GM19240 (cell line): Measurements from ENCODE around the gene AMZ1.
A peak's percentile ranks its signal among the peaks of the same experiment; 100 is the strongest.
"Not testable (repeated sequence)": the region's sequence is repeated elsewhere in the genome, so short reads cannot be mapped to it uniquely, and the experiment has no call there.

ENCODE experiments used
- DNase-seq: peaks from one replicate; pipeline ENCODE4 v3.0.0; 2011; ENCODE audit warnings: low spot score; ENCODE audit not compliant: insufficient read length

The AMZ1 gene

DNA sequence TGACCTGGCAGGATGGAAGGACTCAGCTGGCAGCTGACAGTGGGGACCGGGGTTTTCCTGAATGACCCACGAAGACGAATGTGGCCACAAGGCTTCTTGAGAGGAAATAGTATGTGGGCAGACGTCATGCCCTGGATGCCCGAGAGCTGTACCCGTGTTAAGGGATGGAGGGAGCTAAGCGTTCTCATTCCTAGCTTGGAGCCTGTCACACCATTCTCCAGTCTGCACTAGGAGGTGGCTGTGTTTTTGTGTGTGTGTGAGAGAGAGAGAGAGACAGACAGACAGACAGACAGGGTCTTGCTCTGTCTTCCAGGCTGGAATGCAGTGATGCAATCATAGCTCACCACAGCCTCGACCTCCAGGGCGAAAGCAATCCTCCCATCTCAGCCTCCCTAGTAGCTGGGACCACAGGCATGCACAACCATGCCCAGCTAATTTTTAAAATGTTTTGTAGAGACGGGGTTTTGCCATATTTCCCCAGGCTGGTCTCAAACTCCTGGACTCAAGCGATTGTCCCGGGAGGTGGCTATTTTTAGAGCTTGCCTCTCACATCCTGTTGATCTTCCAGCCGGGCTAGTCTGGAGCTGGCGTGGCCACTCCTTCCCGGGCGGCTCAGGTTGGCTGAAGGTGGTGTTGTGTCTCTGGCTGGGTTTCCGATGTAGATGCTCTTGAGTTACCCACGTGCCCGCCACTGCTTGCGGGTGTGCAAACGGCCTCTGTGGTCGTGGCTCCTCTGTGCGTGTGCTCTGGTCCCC is 2.1 kb downstream of the AMZ1 start:
- no peak for DNase-seq

GRCh38 chr7:2691011-2691707 is 3.2 kb downstream of the AMZ1 start:
- no peak for DNase-seq

GRCh38 chr7:2691932-2692439 is 4.0 kb downstream of the AMZ1 start:
- DNase-seq = not testable (repeated sequence)

- no peak for DNase-seq
Measured at GRCh38 chr7:2692543-2692942, 4.5 kb downstream of the AMZ1 start.

- not testable (repeated sequence) for DNase-seq
Measured at GRCh38 chr7:2693420-2694121, 5.6 kb downstream of the AMZ1 start.

DNA sequence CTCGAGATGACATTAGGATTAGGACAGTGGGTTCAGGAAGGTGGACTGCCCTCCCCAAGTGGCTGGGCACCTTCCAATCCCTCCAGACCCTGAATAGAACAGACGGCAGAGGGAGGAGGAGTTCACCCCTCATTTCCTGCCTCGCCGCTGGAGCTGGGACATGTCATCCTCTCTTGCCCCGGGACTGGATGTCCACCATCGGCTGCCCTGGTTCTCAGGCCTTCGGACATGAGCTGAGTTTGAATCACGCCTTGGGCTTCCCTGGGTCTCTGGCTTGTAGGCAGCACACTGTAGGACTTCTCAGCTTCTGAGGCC is 6.1 kb downstream of the AMZ1 start:
- DNase-seq = not testable (repeated sequence)

- peak; percentile 97 for DNase-seq
Measured at GRCh38 chr7:2698581-2699288, 10.7 kb downstream of the AMZ1 start.

DNA sequence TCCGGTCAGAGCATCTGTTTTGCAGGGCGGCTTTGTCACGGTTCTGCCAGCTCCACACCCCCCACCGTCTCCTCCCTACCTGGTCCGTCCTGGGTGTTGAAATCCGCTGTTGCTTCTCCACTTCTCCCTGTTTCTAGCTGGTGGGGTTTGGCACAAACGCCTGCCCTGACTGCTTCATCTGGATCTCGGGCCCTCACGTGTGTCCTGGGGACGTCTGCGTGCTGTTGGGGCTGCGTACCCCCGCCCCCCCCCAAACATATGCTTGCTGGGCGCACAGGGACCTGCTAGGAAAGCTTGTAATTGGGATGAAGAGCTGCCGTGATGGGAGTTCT is 11.3 kb downstream of the AMZ1 start:
- no peak for DNase-seq

DNA sequence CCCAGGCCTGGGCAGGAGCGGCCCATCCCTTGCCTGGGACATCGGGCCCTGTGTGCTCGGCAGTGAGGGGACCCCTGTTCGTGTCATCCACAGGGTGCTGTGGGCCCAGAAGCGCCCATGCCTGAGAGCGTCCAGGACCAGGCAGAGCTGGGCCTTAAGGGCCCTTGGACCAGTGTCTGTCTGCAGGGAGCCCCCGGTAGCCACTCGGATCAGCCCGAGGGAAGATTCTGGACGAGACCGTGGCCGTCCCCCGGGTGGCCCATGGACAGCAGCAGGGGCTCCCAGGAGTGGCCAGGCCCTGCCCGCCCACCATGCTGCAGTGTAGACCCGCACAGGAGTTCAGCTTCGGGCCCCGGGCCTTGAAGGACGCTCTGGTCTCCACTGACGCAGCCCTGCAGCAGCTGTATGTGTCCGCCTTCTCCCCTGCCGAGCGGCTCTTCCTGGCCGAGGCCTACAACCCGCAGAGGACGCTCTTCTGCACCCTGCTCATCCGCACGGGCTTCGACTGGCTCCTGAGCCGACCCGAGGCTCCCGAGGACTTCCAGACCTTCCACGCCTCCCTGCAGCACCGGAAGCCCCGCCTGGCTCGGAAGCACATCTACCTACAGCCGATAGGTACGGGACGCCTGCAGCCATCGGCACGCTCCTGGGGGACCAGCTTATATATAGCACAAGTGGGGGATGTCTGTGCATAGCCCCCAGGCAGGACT is 12.3 kb downstream of the AMZ1 start:
- no peak for DNase-seq

- DNase-seq = no peak
Measured at GRCh38 chr7:2701424-2701823, 13.4 kb downstream of the AMZ1 start.

DNA sequence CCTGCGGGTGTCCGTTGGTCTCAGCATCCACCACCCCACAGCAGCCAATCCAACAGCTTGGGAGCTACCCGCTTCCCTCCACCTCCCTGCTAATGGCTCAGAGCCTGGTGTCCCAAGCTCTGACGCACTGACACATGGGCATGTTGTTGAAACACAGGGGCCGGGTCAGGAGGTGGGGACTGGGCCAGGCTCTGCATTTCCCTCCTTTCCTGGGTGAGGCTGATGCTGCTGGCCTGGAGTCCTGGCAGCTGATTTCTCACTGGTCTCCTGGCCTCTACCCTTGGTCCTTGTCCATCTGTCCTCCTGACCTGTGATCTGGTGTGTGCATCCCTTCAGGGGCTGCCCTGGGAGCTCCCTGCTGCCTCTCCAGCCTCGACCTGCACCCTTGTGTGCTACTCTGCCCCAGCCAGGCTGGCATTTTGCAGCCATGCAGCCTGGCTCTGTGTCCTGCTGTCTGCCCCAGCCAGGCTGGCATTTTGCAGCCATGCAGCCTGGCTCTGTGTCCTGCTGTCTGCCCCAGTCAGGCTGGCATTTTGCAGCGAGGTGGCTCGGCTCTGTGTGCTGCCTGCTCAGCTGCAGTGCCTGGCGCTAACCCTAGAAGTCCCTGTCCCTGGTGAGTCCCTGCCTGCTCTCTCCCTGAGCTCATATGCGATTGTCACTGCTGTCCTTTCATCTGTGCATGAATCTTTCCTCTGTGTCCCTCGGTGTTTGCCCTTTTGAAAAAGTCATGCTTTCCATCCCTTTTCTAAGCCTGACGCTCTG is 14.0 kb downstream of the AMZ1 start:
- no peak for DNase-seq

DNA sequence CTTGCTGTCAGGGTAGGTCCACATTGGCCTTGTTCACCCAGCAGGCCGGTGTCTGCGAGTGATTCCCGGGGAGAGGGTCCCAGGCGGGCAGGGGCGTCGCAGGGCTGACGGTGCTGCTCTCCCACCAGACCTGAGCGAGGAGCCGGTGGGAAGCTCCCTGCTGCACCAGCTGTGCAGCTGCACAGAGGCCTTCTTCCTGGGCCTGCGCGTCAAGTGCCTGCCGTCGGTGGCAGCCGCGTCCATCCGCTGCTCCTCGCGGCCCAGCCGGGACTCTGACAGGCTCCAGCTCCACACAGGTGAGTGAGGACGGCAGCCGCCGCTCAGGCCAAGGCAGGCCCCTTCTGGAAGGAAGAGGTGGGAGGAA is 14.6 kb downstream of the AMZ1 start:
- no peak for DNase-seq

GRCh38 chr7:2705371-2706096 is 17.5 kb downstream of the AMZ1 start:
- DNase-seq = no peak

- DNase-seq = no peak
Measured at GRCh38 chr7:2706685-2707126, 18.7 kb downstream of the AMZ1 start.

- DNase-seq = no peak
Measured at GRCh38 chr7:2707481-2707880, 19.5 kb downstream of the AMZ1 start.

GRCh38 chr7:2708041-2708440 is 20.0 kb downstream of the AMZ1 start:
- no peak for DNase-seq

GRCh38 chr7:2708547-2709310 is 20.7 kb downstream of the AMZ1 start:
- no peak for DNase-seq

DNA sequence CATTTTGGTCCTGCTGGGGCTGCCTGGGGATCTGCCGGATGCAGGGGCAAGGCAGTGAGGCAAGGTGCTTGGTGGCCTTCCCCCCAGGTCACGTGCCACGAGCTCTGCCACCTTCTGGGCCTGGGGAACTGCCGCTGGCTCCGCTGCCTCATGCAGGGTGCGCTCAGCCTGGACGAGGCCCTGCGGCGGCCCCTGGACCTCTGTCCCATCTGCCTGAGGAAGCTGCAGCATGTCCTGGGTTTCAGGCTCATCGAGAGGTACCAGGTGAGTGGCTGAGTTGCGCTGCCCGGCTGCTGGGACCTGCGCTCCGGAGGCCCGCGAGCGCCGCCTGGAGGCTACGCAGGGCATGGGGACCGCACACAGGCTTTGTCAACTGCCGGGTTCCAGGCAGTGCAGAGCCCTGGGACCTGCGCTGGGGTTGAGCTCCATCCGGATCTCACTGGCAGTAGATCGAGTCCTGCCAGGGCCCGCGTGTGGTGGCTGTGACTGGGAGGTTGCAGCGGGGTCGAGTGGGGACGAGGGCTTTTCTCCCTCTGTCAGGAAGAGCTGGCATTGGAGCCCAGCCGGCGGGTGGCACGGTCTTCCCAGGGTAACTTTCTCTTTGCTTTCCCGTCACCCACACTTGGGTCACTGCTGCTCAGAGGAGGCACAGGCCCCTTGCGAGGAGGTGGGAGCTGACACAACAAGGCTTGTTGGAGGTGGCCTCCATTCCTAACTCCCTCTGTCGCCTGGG is 21.7 kb downstream of the AMZ1 start:
- DNase-seq = peak; percentile 90
